Ramos (cell line): Measurements from ENCODE around the gene FDCSP.
"Not testable (repeated sequence)": the region's sequence is repeated elsewhere in the genome, so short reads cannot be mapped to it uniquely, and the experiment has no call there.

Experiments
- in situ Hi-C: fragments of 300-500 bp; cut with MboI; formaldehyde crosslinking; loops from one replicate; pipeline ENCODE4 v1.14.3; 2022; ENCODE audit warnings: low sequenced_read_pairs; ENCODE audit not compliant: unreplicated experiment

Gene FDCSP

DNA sequence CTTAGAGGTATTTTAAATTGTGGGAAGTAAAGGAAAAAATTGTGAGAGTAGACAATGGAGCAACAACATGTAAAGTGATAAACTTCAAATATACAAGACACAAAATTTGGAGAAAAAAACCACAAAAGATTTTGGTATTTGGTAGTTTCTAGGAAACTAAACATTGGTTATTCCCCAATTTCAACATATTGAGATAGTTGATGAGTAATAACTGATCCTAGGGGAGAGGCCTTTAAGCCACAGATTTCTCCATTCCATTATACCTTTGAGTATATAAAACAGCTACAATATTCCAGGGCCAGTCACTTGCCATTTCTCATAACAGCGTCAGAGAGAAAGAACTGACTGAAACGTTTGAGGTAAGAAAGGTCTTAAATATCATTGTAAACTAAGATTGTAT lies at the start of gene FDCSP:
Gene FDCSP, plus strand, starts transcription at position 301 of the 400 bp plus-strand sequence. CDS start 5,071 bp downstream, outside the sequence.
- in situ Hi-C loops = no loop called here

DNA sequence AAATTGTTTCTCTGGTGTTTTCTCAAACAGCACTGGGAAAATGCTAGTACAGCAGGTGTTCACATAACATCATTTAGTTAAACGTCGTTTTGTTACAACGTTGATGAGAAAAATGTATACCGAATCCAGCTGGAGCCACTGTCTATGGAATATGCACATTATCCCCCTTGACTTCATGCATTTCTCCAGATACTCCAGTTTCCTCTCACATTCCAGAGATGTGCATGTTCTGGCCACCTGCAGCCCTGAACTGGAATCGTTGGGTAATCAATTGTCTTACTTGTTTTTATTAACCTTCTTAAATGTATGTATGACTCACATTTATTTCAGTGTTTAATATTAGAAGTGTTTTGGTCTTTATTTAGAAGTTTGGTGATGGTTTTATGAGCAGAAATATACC lies 48.8 kb upstream of the FDCSP start:
- in situ Hi-C loops = no loop called here

DNA sequence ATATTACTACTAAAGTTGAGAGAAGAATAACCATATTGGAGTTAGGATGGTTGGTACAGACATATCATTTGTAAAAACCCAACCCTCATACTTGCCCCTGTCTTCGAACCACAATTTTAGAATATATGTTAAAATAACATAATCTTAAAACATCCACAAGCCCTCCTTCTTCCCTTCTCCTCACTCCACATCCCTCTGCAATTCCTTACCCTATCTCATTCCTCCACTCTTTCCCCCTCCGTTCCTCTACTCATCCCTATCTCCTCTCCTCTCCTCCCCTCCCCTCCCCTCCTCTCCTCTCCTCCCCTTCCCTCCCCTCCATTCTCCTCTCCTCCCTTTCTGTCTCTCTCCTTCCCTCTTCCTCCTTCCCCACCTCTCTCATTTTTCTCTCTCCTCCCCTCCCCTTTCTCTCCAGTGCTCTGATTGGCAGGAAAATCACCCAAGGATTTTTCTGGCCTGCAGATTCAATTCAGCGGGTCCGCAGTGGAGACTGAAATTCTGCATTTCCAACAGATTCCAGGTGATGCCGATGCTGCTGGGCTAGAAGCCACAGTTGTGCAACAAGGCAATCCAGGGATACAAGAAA lies 47.8 kb upstream of the FDCSP start:
- in situ Hi-C loops = no loop called here

DNA sequence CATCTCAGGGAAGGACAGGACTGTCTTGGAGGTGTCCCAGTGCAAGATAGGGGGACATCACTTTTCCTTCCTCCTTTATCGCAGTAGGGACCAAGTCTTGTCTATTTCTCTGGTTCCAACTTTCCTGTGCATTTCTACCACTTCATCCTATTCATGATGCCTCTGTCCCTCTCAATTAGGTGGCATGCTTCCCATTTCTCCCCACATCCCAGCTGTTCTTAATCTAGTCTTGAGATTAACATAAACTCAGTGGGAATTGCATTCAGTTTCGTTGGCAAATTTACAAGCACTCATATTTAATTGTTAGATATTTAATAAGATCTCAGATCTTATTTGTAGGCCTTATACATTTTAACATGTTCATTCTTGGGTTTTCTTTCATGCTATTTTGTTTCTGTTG lies 46.1 kb upstream of the FDCSP start:
- in situ Hi-C loops = no loop called here

DNA sequence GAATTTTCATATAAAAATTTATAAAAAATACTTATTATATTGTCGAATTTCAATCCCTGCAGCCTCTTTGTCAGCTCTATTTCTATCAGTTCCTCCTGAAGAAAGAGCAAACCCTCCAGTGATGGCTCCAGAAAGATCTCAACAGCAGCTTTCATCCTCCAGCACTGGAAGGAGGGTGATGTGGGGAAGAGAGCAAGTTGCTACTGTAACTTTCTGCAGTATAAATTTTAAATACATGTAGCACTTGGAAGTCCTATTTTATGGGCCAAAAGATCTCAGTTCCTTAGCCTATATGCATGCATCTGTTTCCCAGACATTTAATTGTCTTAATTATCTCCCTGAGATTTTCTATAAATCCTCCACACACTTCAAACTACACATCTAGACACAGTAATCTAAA lies 44.1 kb upstream of the FDCSP start:
- in situ Hi-C loops = no loop called here

DNA sequence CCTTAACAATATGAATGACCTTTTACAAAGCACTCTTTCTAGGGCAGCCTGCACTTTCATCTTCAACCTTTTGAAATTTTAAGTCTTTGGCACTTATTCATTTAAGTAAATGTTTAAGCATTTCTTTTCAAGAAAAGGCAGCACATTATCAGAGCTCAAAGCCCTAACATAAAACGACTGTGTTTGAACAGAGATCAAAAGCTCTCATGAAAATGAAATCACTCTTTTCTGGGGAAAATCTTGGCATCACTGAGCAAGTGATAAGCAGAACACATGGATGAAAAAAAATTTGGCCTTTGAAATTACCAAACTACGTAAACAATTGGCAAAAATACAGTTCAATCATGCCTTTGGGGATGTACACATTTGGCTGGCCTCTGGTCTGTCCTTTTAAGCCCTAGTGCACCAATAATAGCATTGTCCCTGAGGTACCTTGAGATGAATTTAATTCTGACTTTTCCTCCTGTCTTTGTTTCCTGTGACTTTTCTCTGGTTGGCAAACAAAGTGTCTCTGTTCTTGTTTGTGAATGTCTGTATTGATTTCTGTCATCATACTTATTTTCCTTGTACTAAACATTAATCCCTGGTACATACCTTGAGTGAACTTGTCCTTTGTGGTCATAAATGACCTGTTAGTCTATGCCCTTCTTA lies 43.3 kb upstream of the FDCSP start:
- in situ Hi-C loops = no loop called here

DNA sequence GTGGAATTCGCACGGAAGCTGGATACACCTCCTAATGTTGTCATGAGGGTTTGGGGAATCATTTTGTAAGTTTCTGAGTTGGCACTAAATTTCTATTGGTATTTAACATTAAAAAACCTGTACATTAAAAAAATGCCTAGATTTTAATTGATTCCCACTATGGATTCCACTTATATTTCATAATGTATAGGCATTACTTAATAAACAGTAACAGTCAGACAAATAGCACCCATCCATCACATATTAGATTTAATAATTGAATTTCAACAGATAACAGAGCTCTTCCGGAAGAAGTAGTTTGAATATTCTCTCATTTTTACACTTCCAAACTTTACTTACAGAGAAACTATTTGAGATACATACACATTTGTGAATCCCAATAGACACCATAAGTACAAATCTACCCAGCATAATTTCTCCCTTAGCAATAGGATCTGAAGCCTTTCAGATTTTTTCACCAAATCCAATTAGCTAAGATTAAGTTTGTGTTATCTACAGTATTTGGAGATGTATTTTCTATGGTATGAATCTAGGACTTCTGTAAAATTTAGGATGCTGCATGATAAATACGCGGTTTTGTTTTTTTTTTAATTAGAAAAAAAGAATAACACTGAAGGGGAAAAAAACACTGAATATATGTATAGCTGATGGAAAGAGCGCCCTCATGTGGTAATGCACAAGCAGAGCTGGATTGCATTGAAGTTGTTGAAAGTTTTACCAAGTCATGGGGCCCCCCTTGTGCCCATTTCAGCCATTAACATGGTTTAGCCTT lies 42.6 kb upstream of the FDCSP start:
- in situ Hi-C loops = no loop called here

DNA sequence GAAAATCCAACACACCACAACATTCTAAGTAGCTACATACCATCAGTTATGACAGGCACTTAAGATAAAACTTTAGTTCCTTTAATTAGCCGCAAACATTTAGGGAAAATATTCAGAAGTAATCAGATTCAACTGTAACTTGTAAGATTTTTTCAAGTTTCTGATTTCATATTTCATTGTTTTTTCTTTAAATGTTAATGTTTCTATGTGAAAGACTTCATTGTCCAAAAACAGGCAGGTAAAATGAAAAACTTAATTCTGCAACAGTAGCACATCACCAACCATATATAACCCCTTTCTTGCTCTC lies 42.0 kb upstream of the FDCSP start:
- in situ Hi-C loops = no loop called here

DNA sequence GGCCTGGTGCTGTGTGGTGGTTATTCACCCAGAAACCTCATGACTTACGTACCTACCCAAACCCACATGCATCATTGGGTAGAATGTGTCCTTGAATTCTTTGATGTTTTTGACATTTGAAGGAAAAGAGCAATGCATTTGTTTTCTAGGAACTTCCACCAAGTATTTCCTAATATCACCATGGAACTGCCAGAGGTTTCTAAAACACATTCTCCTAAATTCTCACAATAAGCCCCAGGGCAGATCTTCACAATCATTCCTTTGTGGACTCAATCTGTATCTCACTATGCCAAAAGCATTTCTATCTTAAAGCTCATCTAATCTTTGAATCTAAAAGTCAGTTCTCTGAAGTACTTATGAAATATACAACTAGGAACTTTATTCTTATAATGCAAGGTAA lies 38.7 kb upstream of the FDCSP start:
- in situ Hi-C loops = no loop called here

DNA sequence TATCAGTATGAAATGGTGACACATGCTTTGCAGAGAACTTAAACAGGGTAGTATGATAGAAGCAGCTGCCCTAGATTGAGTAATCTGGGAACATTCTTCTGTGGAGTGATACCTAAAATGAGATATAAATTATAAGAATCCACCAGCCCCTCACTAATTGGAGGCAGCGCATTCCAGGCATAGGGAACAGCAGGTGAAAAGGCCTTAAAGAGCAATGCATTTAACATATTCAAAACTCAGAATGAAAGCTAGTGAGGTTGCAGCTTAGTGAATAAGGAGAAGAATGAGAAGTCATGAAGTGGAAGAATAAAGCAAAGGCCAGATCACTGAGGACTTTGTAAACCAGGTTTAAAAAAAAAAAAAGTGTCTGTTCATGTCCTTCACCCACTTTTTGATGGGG lies 35.3 kb upstream of the FDCSP start:
- in situ Hi-C loops = no loop called here

DNA sequence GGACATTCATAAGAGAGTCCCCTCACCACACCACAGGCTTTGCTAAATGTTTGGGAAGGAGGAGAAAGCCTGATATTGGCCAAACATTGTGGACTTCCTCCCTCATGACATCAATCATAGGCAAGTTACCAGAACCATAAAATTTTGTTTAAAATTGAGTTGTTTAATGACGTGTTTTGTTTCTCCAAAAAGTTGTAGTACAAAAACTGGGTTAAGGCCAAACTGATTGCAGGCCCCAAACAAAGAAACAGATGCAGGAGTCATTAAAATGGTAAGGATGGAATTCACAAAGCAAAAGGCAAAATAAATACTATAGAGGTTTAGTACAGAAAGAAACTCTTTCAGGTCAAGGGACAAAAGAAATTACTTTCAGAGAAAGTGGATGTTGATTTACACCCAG lies 34.3 kb upstream of the FDCSP start:
- in situ Hi-C loops = no loop called here

DNA sequence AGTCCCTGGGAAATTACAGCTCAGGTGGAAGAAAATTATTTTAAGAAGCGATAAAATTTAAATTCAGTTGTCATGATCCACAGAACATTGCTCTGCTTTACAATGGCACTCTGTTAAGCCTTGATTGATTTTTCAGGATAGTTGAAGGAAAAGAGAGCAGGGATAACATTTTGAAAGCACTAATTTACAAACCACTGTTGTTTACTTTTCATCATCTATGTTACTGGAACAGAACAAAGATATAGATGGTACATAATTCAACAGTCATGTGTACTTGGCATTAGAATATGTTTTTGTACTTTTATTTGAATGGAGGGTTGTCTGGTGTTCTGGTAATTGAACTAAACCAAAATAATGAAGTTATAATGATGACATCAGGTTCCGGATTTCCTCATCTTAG lies 33.0 kb upstream of the FDCSP start:
- in situ Hi-C loops = no loop called here

DNA sequence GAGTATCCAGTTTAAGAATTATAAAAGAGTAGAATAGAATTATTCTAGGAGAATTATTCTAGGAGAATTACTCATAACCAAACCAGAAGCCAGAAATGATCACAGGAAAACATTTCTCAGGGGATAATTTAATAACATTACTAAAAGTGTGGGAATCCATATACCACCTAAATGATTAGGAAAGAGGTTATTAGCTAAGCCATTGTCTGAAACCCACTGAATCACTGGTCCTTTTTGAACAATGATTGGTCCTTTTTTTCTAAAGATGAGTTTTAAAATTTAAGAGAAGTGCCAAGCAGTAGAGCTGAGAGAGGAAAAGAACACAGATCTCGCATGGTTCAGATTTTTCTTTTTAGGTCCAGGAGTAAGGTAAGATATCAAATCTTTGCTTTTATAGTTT lies 30.5 kb upstream of the FDCSP start, which contains the start of gene ODAM:
Gene ODAM, plus strand, starts transcription at position 301 of the 400 bp plus-strand sequence. CDS start 819 bp downstream, outside the sequence.
- in situ Hi-C loops = no loop called here

DNA sequence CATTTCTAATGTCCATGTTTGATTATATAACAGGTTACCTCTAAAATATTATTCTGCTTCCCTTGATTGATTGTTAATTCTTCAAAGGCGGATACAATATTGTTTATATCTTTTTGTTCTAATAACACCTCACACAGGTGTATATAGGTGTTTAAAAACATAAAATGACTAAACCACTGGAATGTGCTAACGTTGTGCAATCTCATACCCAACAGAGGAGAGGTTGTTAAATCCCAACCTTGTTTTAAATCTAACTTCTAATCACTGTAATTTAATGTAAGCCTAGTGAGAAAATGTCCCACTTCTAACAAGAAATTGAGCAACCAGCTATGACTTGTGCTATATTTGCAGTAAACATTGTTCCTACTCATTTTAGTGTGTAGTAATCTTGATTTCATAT lies 29.1 kb upstream of the FDCSP start:
- in situ Hi-C loops = no loop called here

DNA sequence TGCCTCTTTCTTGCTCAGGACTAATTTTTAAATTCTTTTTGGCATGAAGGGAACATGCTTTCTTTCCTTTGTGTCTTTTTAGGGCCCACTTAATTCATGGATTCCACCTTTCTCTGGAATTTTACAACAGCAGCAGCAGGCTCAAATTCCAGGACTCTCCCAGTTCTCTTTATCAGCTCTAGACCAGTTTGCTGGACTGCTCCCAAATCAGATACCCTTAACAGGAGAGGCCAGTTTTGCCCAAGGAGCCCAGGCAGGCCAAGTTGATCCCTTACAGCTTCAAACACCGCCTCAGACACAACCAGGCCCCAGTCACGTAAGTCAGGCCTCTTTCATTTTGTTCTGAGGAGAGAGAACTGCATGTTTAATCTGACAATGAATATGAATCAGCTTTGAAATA lies 28.1 kb upstream of the FDCSP start:
- in situ Hi-C loops = no loop called here

DNA sequence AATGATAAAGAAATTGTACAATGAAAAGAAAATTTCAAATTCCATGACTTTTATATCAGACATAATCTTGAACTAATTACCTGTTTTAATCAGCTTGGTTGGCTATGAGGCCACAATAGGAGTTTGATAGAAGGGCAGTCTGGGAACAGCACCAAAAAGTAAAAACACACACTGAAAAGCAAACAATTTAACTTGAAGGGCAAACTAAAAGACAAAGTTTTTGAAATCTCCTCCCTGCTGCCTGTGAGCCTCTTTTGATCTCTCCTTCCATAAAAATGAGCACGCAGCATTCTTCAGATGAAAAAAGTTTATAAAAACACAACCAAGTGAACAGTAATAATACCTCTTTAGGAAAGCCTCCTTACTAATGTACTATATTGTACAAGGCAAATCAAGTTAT lies 22.3 kb upstream of the FDCSP start:
- in situ Hi-C loops = no loop called here

DNA sequence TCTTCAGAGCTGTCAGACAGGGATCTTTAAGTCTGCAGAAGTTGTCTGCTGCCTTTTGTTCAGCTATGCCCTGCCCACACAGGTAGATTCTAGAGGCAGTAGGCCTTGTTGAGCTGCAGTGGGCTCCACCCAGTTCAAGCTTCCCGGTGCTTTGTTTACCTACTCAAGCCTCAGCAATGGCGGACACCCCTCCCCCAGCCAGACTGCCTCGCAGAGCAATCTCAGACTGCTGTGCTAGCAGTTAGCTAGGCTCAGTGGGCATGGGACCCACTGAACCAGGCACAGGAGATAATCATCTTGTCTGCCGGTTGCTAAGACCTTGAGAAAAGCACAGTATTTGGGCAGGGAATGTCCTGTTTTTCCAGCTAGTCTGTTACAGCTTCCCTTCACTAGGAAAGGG lies 13.2 kb upstream of the FDCSP start:
- in situ Hi-C loops = not testable (repeated sequence)

DNA sequence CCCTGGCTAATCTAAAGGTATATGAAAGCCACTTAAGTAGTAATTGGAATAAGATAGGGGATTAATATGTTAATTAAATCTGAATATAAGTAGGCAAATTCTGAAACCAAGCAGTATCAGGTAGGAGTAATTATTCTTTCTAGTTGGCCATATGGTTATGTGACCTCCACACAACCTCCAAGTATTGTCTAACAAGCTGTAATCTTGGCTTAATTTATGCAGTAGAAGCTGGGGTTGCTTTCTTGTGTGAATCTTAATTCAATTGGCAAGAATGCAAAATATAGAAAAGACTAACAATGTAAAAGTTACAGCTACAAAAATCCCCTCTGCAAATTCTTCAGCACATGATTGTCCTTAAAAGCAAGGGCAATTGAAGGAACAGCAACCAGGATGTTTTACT lies 9.8 kb upstream of the FDCSP start:
- in situ Hi-C loops = not testable (repeated sequence)

DNA sequence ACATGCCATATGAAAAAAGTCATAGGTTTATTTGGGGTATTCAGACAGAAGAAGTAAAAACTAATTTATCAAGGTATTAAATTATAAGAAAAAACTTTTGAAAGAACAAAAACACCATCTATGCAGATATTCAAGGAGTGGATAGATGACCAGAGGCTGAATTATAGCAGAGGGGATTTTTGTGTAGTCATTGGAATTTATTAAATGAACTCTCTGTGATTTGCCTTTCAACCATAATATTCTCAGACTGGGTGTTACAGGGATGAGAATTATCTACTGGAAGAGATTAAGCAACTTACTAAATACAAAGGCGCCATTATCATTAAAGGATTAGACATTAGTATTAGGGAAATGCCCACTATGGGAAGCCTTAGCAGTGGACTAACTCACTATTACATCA lies 9.4 kb upstream of the FDCSP start:
- in situ Hi-C loops = not testable (repeated sequence)

DNA sequence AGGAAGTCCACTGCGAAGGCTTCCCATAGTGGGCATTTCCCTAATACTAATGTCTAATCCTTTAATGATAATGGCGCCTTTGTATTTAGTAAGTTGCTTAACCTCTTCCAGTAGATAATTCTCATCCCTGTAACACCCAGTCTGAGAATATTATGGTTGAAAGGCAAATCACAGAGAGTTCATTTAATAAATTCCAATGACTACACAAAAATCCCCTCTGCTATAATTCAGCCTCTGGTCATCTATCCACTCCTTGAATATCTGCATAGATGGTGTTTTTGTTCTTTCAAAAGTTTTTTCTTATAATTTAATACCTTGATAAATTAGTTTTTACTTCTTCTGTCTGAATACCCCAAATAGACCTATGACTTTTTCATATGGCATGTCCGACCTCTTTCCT lies 4.5 kb upstream of the FDCSP start:
- in situ Hi-C loops = not testable (repeated sequence)

DNA sequence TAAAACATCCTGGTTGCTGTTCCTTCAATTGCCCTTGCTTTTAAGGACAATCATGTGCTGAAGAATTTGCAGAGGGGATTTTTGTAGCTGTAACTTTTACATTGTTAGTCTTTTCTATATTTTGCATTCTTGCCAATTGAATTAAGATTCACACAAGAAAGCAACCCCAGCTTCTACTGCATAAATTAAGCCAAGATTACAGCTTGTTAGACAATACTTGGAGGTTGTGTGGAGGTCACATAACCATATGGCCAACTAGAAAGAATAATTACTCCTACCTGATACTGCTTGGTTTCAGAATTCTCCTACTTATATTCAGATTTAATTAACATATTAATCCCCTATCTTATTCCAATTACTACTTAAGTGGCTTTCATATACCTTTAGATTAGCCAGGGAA lies 4.1 kb upstream of the FDCSP start:
- in situ Hi-C loops = not testable (repeated sequence)

DNA sequence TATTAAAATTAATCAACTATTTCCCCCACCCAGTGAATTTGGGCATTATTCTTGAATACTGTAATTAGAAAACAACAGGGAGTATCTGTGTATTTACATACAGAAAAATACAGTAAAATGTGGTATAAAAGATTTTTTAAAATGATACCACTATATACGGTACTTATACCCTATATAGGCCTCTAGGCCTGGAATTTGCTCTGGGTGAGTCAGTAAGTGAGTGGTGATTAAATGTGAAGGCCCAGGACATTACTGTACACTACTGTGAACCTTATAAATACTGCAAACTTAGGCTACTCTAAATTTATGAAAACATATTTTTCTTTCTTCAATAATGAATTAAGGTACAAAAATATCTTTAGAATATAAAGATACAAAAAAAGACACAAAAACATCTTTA lies 10.2 kb downstream of the FDCSP start:
- in situ Hi-C loops = no loop called here
